Measurements from ENCODE around the gene TAPT1.

- no peak for TF ChIP-seq REST (IDR thresholded peaks at IDR 0.05; ENCODE audit: insufficient read depth in 1 of 2, low read depth in 2 of 2, low read length in 2 of 2)
- TF ChIP-seq POLR2AphosphoS5 (IDR thresholded peaks at IDR 0.05; ENCODE audit: low read depth, low read length) = no peak
- TF ChIP-seq TAF1 (IDR thresholded peaks at IDR 0.05; ENCODE audit: borderline replicate concordance, insufficient read depth, low read length) = no peak
- no peak for TF ChIP-seq FOXP2 (optimal IDR thresholded peaks at IDR 0.05; ENCODE audit: borderline replicate concordance, extremely low read depth, extremely low read length, insufficient read depth)
These were observed 54.4 kb downstream of the TAPT1 start for GRCh38 chr4:16171831-16172230.

All from PFSK-1 (cell line).